Osteoblast (primary cell): ENCODE measurements around the gene GNG10. TPM values are rescaled to one million over a fixed set of nuclear protein-coding genes. Genes with fewer than 3 reads are reported as not detected.

ENCODE experiments used
- DNase-seq: peaks from one replicate; pipeline ENCODE4 v3.0.0; 2011; ENCODE audit warnings: low spot score, mixed read lengths; ENCODE audit not compliant: insufficient read length; ENCODE audit errors: missing footprints
- H2AFZ ChIP-seq: 2 replicates; pipeline ENCODE4 v1.6.0; 2011; ENCODE audit warnings: mild to moderate bottlenecking, low read length
- H3K27ac ChIP-seq: 2 replicates; pipeline ENCODE4 v1.5.1; 2011; ENCODE audit warnings: mild to moderate bottlenecking, low read depth, low read length, moderate library complexity
- H3K27me3 ChIP-seq: 2 replicates; pipeline ENCODE4 v1.6.0; 2012; ENCODE audit warnings: mild to moderate bottlenecking, control low read depth, inconsistent platforms, low read length, moderate library complexity; ENCODE audit not compliant: insufficient read depth
- H3K36me3 ChIP-seq: 2 replicates; pipeline ENCODE4 v1.5.1; 2011; ENCODE audit warnings: mild to moderate bottlenecking, low read length, control low read depth, moderate library complexity; ENCODE audit not compliant: insufficient read depth
- H3K4me1 ChIP-seq: 2 replicates; pipeline ENCODE4 v1.5.1; 2011; ENCODE audit warnings: mild to moderate bottlenecking, low read length, control low read depth, moderate library complexity; ENCODE audit not compliant: insufficient read depth
- H3K4me2 ChIP-seq: 2 replicates; pipeline ENCODE4 v1.6.0; 2011; ENCODE audit warnings: mild to moderate bottlenecking, low read length; ENCODE audit not compliant: insufficient read depth
- H3K4me3 ChIP-seq: fragments of 200-600 bp; sonication (generic); 3 replicates; pipeline ENCODE4 v1.5.1; 2012; ENCODE audit warnings: mild to moderate bottlenecking, low read length, inconsistent platforms; ENCODE audit not compliant: insufficient read depth
- H3K79me2 ChIP-seq: 2 replicates; pipeline ENCODE4 v1.6.0; 2012; ENCODE audit warnings: mild to moderate bottlenecking, low read length, control low read depth, inconsistent platforms; ENCODE audit not compliant: insufficient read depth
- H3K9me3 ChIP-seq: 2 replicates; pipeline ENCODE4 v1.5.1; 2011; ENCODE audit warnings: low read depth, low read length, control low read depth
- H4K20me1 ChIP-seq: 2 replicates; pipeline ENCODE4 v1.6.0; 2012; ENCODE audit warnings: mild to moderate bottlenecking, low read length, control low read depth; ENCODE audit not compliant: insufficient read depth
- total RNA-seq: library from RNA; depleted of rRNA; stranded (reverse); fragments of >200 nt; gene quantifications from 2 replicates; pipeline ENCODE4 v1.2.3, GENCODE V29; 2012
- TF ChIP-seq, protein P1 (sequence below): IDR thresholded peaks from 2 replicates; pipeline ENCODE4 v1.5.1; 2011; ENCODE audit warnings: mild to moderate bottlenecking, low read depth, low read length, moderate library complexity; ENCODE audit errors: extremely low read depth

The GNG10 gene
- total RNA-seq, 1 donor: 69.1 TPM

DNA sequence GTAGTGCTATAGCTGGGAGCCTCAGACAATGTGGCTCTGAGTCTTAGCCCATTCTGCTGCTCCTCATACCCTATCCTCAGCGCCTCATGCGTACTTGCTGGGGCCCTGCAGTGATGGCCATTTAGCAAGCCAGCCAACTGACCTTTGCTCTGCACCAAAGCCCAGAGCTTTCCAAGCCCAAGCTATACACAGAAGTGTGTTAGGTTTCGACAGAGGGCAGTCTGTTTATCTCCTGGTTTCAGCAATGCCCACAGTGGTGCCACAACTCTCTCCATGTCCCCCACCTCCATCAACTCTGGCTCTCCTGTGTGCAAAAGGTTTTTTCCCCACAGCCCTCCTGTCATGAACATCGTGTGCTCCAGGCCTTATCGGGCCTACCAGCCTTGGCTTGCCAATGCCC, 16.9 kb downstream of the GNG10 start:
- TF ChIP-seq, protein P1, sequence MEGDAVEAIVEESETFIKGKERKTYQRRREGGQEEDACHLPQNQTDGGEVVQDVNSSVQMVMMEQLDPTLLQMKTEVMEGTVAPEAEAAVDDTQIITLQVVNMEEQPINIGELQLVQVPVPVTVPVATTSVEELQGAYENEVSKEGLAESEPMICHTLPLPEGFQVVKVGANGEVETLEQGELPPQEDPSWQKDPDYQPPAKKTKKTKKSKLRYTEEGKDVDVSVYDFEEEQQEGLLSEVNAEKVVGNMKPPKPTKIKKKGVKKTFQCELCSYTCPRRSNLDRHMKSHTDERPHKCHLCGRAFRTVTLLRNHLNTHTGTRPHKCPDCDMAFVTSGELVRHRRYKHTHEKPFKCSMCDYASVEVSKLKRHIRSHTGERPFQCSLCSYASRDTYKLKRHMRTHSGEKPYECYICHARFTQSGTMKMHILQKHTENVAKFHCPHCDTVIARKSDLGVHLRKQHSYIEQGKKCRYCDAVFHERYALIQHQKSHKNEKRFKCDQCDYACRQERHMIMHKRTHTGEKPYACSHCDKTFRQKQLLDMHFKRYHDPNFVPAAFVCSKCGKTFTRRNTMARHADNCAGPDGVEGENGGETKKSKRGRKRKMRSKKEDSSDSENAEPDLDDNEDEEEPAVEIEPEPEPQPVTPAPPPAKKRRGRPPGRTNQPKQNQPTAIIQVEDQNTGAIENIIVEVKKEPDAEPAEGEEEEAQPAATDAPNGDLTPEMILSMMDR: no peak
- no peaks in the 10 kb centered on the region for H3K79me2 ChIP-seq
- no peaks in the 10 kb centered on the region for H4K20me1 ChIP-seq

DNA sequence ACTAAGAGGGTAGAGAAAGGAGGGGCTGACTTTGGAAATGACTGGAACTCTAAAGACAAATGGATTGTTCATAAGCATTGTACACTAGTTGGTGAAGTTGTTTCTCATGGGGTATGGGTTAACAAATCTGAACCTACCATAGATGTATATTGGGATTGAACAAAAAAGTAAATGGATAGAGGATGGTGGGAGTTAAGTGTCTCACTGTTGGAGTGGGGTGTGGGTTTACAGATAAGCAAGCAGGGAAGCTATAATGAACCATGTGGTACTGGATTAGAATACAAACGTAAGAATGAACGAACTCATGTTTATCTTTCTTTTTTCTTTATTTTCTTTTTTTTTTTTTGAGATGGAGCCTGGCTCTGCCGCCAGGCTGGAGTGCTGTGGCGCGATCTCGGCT, 17.8 kb downstream of the GNG10 start:
- H3K4me1 ChIP-seq: no peaks in the 10 kb centered on the region
- H3K27me3 ChIP-seq: no peaks in the 10 kb centered on the region
- DNase-seq: no peak
- TF ChIP-seq, protein P1: no peak
- no peak overlapping the region for H3K27ac ChIP-seq
- H2AFZ ChIP-seq: no peak overlapping the region
- H3K4me2 ChIP-seq: no peak overlapping the region
- no peaks in the 10 kb centered on the region for H3K9me3 ChIP-seq
- H3K36me3 ChIP-seq: no peaks in the 10 kb centered on the region
- H3K4me3 ChIP-seq: no peak overlapping the region
- no peaks in the 10 kb centered on the region for H4K20me1 ChIP-seq
- no peaks in the 10 kb centered on the region for H3K79me2 ChIP-seq

More for the DNA sequence above, 16.9 kb downstream of the GNG10 start:
- H3K27ac ChIP-seq: no peak overlapping the region
- no peak overlapping the region for H3K4me2 ChIP-seq
- H3K4me3 ChIP-seq: no peak overlapping the region
- no peak overlapping the region for H2AFZ ChIP-seq
- no peak for DNase-seq
- no peaks in the 10 kb centered on the region for H3K36me3 ChIP-seq
- H3K9me3 ChIP-seq: no peaks in the 10 kb centered on the region
- H3K27me3 ChIP-seq: no peaks in the 10 kb centered on the region
- H3K4me1 ChIP-seq: no peaks in the 10 kb centered on the region

DNA sequence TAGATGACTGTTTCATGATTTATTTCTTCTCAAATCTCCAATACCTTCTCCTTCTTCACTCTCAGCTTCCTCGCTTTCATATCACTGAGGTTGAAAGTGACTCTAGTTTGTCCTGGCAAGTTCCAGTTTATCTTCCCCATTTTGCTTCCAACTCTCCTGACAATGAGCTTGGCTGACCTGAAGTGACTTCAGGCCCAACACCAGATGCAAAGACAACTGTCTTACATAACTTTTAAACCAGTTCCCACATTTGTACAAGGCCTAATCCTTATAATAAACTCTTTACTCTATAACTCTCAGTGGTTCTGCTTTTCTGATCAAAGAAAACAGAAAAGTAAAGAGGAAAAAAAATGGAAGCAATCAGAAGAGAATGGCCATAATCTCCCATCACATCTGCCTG, 22.0 kb downstream of the GNG10 start:
- H3K4me1 ChIP-seq: no peaks in the 10 kb centered on the region
- H2AFZ ChIP-seq: no peak overlapping the region
- H3K36me3 ChIP-seq: no peaks in the 10 kb centered on the region
- H3K27me3 ChIP-seq: no peaks in the 10 kb centered on the region
- H3K4me2 ChIP-seq: no peak overlapping the region
- TF ChIP-seq, protein P1: no peak
- H3K4me3 ChIP-seq: no peak overlapping the region
- DNase-seq: no peak
- H3K27ac ChIP-seq: no peak overlapping the region
- no peaks in the 10 kb centered on the region for H4K20me1 ChIP-seq
- no peaks in the 10 kb centered on the region for H3K9me3 ChIP-seq
- no peaks in the 10 kb centered on the region for H3K79me2 ChIP-seq

DNA sequence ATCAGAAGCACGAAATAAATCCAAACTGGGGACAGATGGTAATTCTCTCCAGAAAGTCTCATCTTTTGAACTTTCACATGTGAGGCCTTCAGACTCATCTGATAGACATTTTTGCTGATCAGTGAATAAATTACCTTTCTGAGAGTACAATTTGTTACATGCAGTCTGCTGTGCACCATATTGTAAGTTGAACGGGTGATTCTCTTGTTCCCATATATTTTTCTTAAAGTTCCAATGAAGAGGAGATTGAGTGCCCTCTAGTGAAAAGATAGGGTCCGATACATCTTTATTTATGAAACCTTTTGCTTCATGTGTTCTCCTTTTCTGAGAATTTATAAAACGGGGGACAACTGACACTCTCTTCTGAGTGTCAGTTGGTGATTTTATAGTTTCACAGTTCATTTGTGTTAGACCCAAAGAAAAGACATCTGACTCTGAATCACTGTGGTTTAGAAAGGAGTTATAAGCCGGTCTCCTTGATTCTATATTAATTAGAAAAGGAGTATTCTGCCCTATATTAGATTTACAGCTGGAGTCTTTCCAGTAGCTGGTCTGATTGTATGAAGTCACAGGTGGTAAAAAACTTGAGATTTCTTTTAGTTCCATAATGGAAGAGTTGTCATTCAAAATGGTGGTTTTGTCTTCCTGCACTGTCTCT, 30.4 kb downstream of the GNG10 start:
- peak; percentile 68 for DNase-seq
- peak overlapping the region; percentile 78 for H2AFZ ChIP-seq

More for the DNA sequence above, 30.4 kb downstream of the GNG10 start:
- no peak overlapping the region for H3K27ac ChIP-seq
- no peaks in the 10 kb centered on the region for H3K79me2 ChIP-seq
- no peaks in the 10 kb centered on the region for H3K36me3 ChIP-seq
- TF ChIP-seq, protein P1: peak; percentile 48
- peak overlapping the region; percentile 42 for H3K4me2 ChIP-seq
- no peaks in the 10 kb centered on the region for H4K20me1 ChIP-seq
- no peaks in the 10 kb centered on the region for H3K9me3 ChIP-seq
- no peak overlapping the region for H3K4me3 ChIP-seq
- H3K4me1 ChIP-seq: no peaks in the 10 kb centered on the region
- H3K27me3 ChIP-seq: no peaks in the 10 kb centered on the region
